ENCODE measurements around the gene HSD17B12.

DNA sequence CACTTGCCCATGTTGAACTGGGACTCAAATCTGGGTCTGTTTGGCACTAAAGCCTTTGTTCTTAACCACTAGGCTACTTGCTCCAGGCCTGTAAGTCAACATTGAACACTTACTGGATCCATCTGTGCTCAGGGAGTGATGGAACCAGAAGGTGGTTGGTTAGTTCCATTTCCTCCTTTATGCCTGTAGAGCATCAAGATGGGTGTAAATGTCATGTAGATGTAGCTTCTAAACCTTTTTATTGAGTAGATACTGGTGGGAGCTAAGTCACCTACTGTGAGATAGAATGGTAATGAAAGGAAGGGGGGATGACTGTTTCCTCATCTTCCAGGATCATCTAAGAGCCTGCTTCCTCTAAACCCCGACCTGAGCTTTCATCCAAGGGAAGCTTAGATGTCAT lies 161.5 kb downstream of the HSD17B12 start:
- TF ChIP-seq, protein P1, sequence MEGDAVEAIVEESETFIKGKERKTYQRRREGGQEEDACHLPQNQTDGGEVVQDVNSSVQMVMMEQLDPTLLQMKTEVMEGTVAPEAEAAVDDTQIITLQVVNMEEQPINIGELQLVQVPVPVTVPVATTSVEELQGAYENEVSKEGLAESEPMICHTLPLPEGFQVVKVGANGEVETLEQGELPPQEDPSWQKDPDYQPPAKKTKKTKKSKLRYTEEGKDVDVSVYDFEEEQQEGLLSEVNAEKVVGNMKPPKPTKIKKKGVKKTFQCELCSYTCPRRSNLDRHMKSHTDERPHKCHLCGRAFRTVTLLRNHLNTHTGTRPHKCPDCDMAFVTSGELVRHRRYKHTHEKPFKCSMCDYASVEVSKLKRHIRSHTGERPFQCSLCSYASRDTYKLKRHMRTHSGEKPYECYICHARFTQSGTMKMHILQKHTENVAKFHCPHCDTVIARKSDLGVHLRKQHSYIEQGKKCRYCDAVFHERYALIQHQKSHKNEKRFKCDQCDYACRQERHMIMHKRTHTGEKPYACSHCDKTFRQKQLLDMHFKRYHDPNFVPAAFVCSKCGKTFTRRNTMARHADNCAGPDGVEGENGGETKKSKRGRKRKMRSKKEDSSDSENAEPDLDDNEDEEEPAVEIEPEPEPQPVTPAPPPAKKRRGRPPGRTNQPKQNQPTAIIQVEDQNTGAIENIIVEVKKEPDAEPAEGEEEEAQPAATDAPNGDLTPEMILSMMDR (IDR thresholded peaks at IDR 0.05): no peak
- no peak for TF ChIP-seq EZH2 (IDR thresholded peaks at IDR 0.05)

Data from neural progenitor cell (in vitro differentiated cells).